Chondrocyte (in vitro differentiated cells): Measurements from ENCODE around the gene LTBP3. TPM values are rescaled to one million over a fixed set of nuclear protein-coding genes. Genes with fewer than 3 reads are reported as not detected.

Experiments used
- DNase-seq: peaks from one replicate; pipeline ENCODE4 v3.0.0; 2021; ENCODE audit warnings: mixed read lengths, low spot score
- H3K27ac Mint-ChIP-seq: one replicate; pipeline ENCODE4 v1.8.0; 2021; ENCODE audit warnings: mild to moderate bottlenecking, moderate library complexity, mixed read lengths; ENCODE audit not compliant: unreplicated experiment
- H3K27me3 Mint-ChIP-seq: 2 replicates; pipeline ENCODE4 v1.8.0; 2021; ENCODE audit warnings: low read depth, mixed read lengths
- H3K36me3 Mint-ChIP-seq: 2 replicates; pipeline ENCODE4 v1.8.0; 2021; ENCODE audit warnings: low read depth, mixed read lengths
- H3K4me1 Mint-ChIP-seq: 2 replicates; pipeline ENCODE4 v1.8.0; 2021; ENCODE audit warnings: low read depth, mild to moderate bottlenecking, mixed read lengths
- H3K4me3 Mint-ChIP-seq: one replicate; pipeline ENCODE4 v1.8.0; 2021; ENCODE audit warnings: mild to moderate bottlenecking, moderate library complexity, mixed read lengths; ENCODE audit not compliant: unreplicated experiment
- H3K9me3 Mint-ChIP-seq: 2 replicates; pipeline ENCODE4 v1.8.0; 2021; ENCODE audit warnings: low read depth, mixed read lengths
- CTCF ChIP-seq: fragments of 200-600 bp; sonication (generic); IDR thresholded peaks from 2 replicates; pipeline ENCODE4 v1.5.0; 2021; ENCODE audit warnings: antibody characterized with exemption, mild to moderate bottlenecking, moderate library complexity
- total RNA-seq: library from RNA; stranded (reverse); gene quantifications from 3 replicates; pipeline ENCODE4 v1.2.1, GENCODE V29; 2021

LTBP3 gene
- total RNA-seq, 1 donor from 2014 or later = 271 TPM

DNA sequence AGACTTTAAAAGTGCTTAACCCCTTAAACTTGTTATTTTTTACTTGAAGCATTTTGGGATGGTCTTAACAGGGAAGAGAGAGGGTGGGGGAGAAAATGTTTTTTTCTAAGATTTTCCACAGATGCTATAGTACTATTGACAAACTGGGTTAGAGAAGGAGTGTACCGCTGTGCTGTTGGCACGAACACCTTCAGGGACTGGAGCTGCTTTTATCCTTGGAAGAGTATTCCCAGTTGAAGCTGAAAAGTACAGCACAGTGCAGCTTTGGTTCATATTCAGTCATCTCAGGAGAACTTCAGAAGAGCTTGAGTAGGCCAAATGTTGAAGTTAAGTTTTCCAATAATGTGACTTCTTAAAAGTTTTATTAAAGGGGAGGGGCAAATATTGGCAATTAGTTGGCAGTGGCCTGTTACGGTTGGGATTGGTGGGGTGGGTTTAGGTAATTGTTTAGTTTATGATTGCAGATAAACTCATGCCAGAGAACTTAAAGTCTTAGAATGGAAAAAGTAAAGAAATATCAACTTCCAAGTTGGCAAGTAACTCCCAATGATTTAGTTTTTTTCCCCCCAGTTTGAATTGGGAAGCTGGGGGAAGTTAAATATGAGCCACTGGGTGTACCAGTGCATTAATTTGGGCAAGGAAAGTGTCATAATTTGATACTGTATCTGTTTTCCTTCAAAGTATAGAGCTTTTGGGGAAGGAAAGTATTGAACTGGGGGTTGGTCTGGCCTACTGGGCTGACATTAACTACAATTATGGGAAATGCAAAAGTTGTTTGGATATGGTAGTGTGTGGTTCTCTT, 56.5 kb downstream of the LTBP3 start:
- Mint-ChIP-seq H3K27me3 (no peaks in the 10 kb centered on the region), H3K4me1 (peaks cover 27% of the 10 kb centered on the region), H3K27ac (no peak overlapping the region), H3K4me3 (no peak overlapping the region), H3K36me3 (peaks cover 33% of the 10 kb centered on the region), H3K9me3 (no peaks in the 10 kb centered on the region)
- no peak for TF ChIP-seq CTCF
- DNase-seq = no peak

DNA sequence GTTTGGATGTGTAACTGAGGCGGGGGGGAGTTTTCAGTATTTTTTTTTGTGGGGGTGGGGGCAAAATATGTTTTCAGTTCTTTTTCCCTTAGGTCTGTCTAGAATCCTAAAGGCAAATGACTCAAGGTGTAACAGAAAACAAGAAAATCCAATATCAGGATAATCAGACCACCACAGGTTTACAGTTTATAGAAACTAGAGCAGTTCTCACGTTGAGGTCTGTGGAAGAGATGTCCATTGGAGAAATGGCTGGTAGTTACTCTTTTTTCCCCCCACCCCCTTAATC, 57.0 kb downstream of the LTBP3 start:
- Mint-ChIP-seq H3K9me3 (no peaks in the 10 kb centered on the region), H3K36me3 (peaks cover 27% of the 10 kb centered on the region), H3K4me3 (no peak overlapping the region), H3K27me3 (no peaks in the 10 kb centered on the region), H3K4me1 (peaks cover 27% of the 10 kb centered on the region), H3K27ac (no peak overlapping the region)
- no peak for DNase-seq
- no peak for TF ChIP-seq CTCF

GRCh38 chr11:65500387-65501185, 57.6 kb downstream of the LTBP3 start:
- no peak for TF ChIP-seq CTCF

DNA sequence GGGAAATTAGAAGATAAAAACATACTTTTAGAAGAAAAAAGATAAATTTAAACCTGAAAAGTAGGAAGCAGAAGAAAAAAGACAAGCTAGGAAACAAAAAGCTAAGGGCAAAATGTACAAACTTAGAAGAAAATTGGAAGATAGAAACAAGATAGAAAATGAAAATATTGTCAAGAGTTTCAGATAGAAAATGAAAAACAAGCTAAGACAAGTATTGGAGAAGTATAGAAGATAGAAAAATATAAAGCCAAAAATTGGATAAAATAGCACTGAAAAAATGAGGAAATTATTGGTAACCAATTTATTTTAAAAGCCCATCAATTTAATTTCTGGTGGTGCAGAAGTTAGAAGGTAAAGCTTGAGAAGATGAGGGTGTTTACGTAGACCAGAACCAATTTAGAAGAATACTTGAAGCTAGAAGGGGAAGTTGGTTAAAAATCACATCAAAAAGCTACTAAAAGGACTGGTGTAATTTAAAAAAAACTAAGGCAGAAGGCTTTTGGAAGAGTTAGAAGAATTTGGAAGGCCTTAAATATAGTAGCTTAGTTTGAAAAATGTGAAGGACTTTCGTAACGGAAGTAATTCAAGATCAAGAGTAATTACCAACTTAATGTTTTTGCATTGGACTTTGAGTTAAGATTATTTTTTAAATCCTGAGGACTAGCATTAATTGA, 58.3 kb downstream of the LTBP3 start:
- TF ChIP-seq CTCF = no peak
- no peaks in the 10 kb centered on the region for H3K27me3 Mint-ChIP-seq
- H3K27ac Mint-ChIP-seq = no peak overlapping the region
- H3K9me3 Mint-ChIP-seq = no peaks in the 10 kb centered on the region
- H3K36me3 Mint-ChIP-seq = peaks cover 14% of the 10 kb centered on the region
- H3K4me3 Mint-ChIP-seq = no peak overlapping the region
- no peak for DNase-seq
- H3K4me1 Mint-ChIP-seq = peaks cover 24% of the 10 kb centered on the region

More at GRCh38 chr11:65500387-65501185, 57.6 kb downstream of the LTBP3 start:
- DNase-seq = peak; percentile 28
- no peak overlapping the region for H3K27ac Mint-ChIP-seq
- H3K4me3 Mint-ChIP-seq = no peak overlapping the region
- H3K27me3 Mint-ChIP-seq = no peaks in the 10 kb centered on the region
- no peaks in the 10 kb centered on the region for H3K9me3 Mint-ChIP-seq
- H3K4me1 Mint-ChIP-seq = peaks cover 27% of the 10 kb centered on the region
- H3K36me3 Mint-ChIP-seq = peaks cover 22% of the 10 kb centered on the region

GRCh38 chr11:65498977-65499712, 59.0 kb downstream of the LTBP3 start, which contains the start of gene MALAT1:
Gene MALAT1, plus strand, starts transcription at chr11:65499045.
- Mint-ChIP-seq H3K36me3 (peaks cover 7% of the 10 kb centered on the region), H3K27me3 (no peaks in the 10 kb centered on the region), H3K4me3 (no peak within 1 kb of the TSS), H3K9me3 (no peaks in the 10 kb centered on the region), H3K4me1 (peaks cover 27% of the 10 kb centered on the region), H3K27ac (no peak within 1 kb of the TSS)
- TF ChIP-seq CTCF = no peak
- DNase-seq = peak; percentile 94
